Posterior vena cava (tissue), 2 donors: ENCODE measurements around the gene NARF. TPM values are rescaled to one million over a fixed set of nuclear protein-coding genes. Genes with fewer than 3 reads are reported as not detected.
A peak's percentile ranks its signal among the peaks of the same experiment; 100 is the strongest.

Source experiments
- DNase-seq: peaks from one replicate; pipeline ENCODE4 v3.0.0-alpha.2; 2020; ENCODE audit warnings: low spot score
- intact Hi-C, 2 donors: fragments of 100-400 bp; cut with DNase I; formaldehyde crosslinking; loops; one replicate each; pipeline versions ENCODE4 v1.14.1 to v1.14.2; 2022 to 2023
- total RNA-seq, 2 donors: library from RNA; stranded (reverse); fragmentation: NEBNext Ultra II Directional; extraction: Animal tissue kit (Norgen Biotek cat#: 25700); gene quantifications; one replicate each; pipeline ENCODE4 v1.2.1, GENCODE V29; 2021
- donor health status: DM: yes; HTN: yes; CAD: no.
- donor health status: DM: yes; HTN: yes; CAD: no.

The NARF gene
- total RNA-seq, 2 donors from 2014 or later = 34.2 to 37.1 TPM

- DNase-seq = peak; percentile 78
- intact Hi-C loops = no loop called here
Observed at GRCh38 chr17:82463391-82463790, 4.8 kb downstream of the NARF start.

- DNase-seq = peak; percentile 54
- intact Hi-C loops = no loop called here
Observed at GRCh38 chr17:82463925-82464566, 5.5 kb downstream of the NARF start.

GRCh38 chr17:82464567-82464929, 6.0 kb downstream of the NARF start:
- intact Hi-C loops = no loop called here
- peak; percentile 67 for DNase-seq

- intact Hi-C loops = no loop called here
- no peak for DNase-seq
Observed at GRCh38 chr17:82465023-82465603, 6.6 kb downstream of the NARF start.

- no peak for DNase-seq
- intact Hi-C loops = no loop called here
Observed at GRCh38 chr17:82468692-82469091, 10.2 kb downstream of the NARF start.

GRCh38 chr17:82470065-82470464, 11.5 kb downstream of the NARF start:
- intact Hi-C loops = no loop called here
- no peak for DNase-seq

- DNase-seq = no peak
Observed at GRCh38 chr17:82474223-82475010, 15.9 kb downstream of the NARF start.

GRCh38 chr17:82475458-82475857, 16.9 kb downstream of the NARF start:
- DNase-seq = no peak
- intact Hi-C loops = no loop called here

More at GRCh38 chr17:82474223-82475010, 15.9 kb downstream of the NARF start:
- intact Hi-C loops = no loop called here

GRCh38 chr17:82477934-82478333, 19.4 kb downstream of the NARF start:
- intact Hi-C loops = no loop called here
- DNase-seq = no peak

GRCh38 chr17:82479602-82480001, 21.1 kb downstream of the NARF start:
- no peak for DNase-seq
- intact Hi-C loops = no loop called here

GRCh38 chr17:82480318-82480717, 21.8 kb downstream of the NARF start:
- no peak for DNase-seq
- intact Hi-C loops = no loop called here

GRCh38 chr17:82483204-82483660, 24.7 kb downstream of the NARF start:
- no peak for DNase-seq
- intact Hi-C loops = no loop called here

GRCh38 chr17:82483836-82484235, 25.3 kb downstream of the NARF start:
- intact Hi-C loops = no loop called here
- DNase-seq = no peak

GRCh38 chr17:82486231-82487094, 27.9 kb downstream of the NARF start:
- intact Hi-C loops = no loop called here
- DNase-seq = no peak

- intact Hi-C loops = no loop called here
- no peak for DNase-seq
Observed at GRCh38 chr17:82487910-82488309, 29.4 kb downstream of the NARF start.

GRCh38 chr17:82489117-82489516, 30.6 kb downstream of the NARF start:
- intact Hi-C loops = no loop called here
- peak; percentile 91 for DNase-seq

GRCh38 chr17:82489851-82490511, 31.4 kb downstream of the NARF start:
- no peak for DNase-seq
- intact Hi-C loops = no loop called here

GRCh38 chr17:82490512-82491195, 32.1 kb downstream of the NARF start:
- DNase-seq = no peak
- intact Hi-C loops = no loop called here

- intact Hi-C loops = no loop called here
- no peak for DNase-seq
Observed at GRCh38 chr17:82491196-82491530, 32.6 kb downstream of the NARF start.
